GM19328 (cell line): ENCODE results near the gene TCF4.

Source experiments
- ATAC-seq: cut with Tn5 transposase; IDR thresholded peaks from one replicate; pipeline ENCODE4 v1.9.1; 2021; ENCODE audit warnings: mild to moderate bottlenecking, moderate library complexity; ENCODE audit not compliant: unreplicated experiment

The TCF4 gene

DNA sequence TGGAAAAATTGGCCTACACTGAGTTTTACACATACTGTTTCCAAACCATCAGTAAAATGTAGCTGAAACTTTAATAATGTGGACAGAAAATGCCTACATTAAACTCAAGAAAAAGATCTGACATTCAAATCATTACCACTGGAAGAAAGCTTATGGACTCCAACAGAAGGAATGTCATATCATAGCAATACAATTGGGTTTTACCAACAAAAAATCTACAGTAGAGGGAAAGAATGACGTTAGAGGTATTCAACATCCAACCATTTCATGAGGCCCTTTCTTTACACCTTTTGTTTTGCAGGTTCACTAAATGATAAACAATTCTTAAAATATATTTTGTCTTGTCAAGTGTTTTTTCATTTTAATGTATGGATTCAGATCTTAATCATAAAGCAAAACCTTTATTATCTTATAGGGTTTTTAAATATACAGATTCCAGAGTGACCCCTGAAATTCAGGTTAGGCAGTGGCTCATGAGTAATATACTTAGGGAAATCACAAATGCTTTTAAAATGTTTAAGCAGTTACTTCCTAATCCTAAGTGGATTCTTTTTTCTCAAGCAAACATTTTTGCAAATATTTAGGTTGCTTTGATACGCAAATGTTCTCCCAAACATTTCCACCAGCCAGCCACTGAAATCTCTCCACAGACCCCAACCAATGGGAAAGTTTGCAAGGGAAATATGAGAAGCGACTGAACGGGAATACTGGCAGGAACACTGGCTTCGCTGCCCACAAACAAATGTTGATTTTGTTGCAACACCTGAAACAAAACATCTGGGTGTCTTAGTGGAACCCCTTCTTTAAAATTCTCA lies 168.7 kb downstream of the TCF4 start:
- ATAC-seq = no peak

DNA sequence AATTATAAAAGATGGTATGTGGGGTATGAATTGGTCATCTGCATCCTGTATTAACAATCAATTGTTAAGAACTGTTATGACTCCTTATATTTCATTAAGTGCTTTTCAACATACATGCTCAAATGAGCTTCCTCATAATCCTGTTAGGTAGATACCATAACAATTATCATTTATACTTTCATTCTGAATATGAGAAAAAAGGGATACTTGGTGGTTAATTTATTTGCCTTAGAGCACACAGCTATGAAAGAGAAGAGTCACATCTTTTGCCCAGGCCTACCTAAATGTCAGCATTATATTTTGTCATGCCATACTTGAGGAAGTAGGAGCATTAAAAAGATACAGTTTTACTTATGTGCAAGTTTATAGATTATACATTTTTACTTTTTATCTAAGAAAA lies 169.6 kb downstream of the TCF4 start:
- no peak for ATAC-seq

DNA sequence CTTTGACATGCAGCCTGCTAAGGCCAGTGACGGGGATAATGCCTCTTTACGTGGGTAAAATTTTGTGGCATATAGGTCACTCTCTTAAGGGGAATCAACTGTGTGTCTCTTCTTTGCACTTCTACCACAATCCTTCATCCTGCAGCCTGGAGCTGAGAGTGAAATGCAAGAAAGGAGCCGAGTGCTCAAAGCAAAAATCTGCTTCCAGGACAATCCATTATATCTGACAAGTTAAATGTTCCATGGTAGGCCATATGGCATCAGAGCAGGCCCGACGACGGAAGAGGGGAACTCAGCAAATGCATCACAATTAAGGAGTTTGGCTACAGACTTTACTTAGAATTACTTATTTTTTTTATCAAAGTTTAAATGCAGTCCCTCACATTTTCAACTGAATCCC lies 171.2 kb downstream of the TCF4 start:
- no peak for ATAC-seq

DNA sequence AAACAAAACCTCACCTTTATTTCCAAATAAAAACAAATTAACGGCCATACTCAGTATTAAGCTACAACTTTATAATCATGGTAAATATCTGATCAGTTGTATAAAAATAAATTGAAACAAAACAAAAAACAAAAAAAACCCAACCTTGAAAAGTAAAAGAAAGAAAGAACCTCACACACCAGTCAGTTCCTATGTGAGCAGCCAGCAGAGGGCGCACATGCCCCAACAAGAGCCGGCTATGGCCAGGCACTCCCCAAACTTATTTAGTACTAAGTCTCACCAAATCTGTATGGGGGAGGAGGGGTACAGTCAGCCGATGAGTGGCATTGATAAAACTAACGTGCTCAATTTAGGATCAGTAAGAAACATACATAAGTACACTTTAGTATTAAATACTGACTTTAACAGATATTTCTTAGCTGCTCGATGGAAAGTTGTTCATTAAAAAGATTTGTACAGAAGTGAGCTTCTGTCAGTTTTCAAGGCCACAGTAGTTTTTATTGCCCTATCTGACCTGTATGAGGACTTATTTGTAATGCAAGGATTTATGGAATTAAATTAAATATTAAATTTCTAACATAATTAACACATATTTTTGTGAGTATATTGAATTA lies 172.6 kb downstream of the TCF4 start:
- ATAC-seq = peak; percentile 94

DNA sequence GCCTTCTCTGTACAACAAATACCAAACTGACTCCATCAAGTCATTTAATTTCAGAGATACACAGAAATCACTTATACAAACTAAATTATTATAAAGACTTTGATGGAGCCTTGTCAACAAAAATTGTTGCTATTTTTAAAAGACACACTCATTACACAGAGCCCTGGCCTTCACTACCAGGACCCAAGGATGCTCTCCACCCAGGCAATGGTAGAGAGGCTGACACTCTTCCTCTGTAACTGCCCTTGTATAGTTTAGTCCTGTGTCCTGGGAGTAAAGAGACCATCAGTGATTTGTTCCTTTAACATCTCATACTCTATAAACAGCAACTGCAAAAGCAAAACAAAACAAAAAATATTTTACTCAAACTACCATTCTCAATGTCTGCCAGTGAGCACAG lies 173.5 kb downstream of the TCF4 start:
- ATAC-seq = no peak

DNA sequence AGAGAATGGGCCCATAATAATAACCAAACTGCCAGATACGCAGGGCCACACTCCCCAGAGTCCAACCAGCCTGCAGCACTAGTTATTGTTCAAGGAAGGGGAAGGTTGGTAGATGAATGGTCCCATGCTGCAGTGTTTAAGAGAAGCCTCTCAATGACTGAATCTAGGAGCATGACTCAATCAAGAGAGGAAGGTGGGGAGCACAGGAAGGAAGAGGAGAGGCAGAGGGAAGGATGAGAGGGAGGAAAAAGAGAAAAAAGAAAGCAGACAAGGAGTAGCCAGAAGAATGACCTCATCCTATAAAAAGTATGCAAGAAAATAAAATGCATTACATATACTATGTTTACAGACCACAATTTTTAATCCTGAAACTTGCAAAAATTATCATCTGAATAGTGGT lies 174.5 kb downstream of the TCF4 start:
- ATAC-seq = no peak

DNA sequence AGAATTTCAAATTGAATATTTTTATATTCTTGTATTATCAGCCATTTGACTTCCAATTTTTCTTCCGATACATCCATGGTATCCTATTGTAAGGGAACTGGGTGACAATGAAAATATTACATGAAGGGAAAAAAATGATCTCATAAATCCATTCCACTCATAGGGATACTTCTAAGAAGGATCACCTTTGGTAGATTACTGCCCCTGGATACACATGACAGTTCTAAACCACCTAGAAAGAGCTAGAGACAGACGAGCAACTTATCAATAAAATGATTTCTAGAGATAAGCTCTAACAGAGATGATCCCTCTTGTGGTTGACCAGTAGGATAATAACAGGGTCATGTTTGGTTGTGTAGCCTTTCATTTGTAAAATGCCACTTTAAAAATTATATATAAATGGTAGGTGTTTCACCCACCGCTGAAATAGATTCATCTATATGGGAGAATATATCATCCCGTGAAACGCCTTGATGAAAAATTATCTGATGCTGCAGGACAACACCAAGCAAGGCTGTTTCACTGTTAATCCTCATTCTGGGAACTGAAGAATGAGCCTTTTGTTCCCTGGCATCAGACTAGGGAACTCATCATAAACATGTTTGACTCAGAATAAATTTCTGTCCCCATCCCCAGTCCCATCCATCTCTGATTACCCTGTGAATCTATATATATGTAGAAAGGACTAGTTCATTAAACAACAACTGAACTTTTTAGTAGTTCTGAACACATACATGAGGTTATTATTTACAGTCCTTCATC lies 180.0 kb downstream of the TCF4 start:
- ATAC-seq = no peak

DNA sequence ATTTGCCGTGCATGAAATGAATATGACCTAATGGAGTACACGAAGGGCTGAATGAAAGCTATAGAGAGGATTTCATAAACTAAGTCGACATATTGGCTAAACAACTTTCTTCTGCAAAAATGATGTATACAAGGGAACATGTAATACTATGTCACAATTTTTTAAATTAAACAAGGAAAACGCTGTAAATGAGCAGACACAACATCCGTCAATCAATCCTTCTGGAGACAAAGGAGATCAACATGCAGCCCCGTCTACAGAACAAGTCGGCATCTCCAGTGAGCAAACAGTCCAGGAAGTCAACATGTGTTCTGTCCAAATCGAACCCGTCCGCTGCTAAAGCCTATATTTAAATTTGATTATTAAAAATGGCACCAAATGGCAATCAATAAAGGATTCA lies 180.8 kb downstream of the TCF4 start:
- ATAC-seq = no peak

DNA sequence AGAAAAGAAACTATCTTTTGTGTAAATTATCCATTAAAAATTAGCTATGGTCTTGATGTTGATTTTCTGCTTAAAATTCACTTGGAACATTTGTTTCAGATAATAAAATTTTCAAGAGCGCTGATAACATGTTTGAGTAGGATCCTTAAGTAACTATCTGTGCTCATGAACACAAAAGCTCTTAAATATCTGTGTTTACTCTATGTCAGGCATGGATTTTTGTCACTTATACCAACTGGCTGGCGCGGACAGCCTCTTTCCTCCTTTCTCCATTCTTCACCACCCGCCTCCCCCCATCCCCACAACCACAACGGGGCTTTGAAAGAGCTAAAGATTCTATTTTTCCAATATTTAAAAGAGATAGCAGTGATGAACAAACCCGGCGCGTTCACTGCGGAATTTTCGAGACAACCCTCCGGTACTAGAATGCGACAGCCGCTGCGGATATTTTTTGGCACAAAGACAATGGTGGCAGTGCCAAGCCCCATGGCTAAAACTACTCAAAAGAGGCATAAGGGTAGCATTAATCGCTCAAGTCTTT lies 181.5 kb downstream of the TCF4 start:
- no peak for ATAC-seq

DNA sequence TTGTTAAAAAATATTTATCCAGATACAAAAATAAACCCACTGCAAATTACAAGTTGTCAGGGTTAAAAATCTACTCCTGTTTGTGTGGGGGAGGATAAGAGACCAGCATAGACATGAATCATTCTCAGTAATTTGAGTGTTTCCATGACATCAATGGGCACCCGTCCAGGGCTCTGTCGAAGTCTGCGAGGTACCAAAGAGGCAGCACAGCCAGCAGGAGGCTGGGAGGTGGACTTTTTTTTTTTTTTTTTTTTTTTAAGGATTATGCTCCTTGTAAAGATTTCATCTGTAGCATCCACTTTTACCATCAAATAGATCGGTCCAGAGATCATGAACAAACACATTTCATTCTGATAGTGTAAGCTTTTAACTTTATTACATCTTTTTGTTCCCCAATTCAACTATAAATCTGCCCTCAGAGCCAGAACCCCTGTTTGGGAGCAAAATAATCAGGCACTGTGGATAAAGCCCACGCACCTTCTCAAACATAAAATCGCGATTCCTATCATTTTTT lies 182.0 kb downstream of the TCF4 start:
- ATAC-seq = no peak

DNA sequence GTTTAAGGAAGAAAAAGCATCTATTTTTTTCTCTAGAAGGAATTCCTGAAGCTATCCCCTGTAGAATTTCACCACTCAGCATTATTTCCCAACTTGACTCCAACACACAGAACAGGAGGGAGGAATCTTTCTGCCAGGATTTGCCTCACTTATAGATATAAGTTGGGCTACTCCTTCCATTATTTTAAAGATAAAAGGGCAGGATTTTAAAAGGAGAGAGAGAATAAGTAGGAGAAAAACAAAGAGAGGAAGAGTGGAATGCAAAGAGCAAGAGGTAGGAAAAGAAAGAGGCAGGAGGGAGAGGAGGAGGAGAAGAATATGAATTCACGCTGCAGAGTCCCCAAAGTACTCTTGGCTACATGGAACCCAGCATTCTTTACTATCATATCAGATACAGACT lies 182.5 kb downstream of the TCF4 start:
- ATAC-seq = no peak

DNA sequence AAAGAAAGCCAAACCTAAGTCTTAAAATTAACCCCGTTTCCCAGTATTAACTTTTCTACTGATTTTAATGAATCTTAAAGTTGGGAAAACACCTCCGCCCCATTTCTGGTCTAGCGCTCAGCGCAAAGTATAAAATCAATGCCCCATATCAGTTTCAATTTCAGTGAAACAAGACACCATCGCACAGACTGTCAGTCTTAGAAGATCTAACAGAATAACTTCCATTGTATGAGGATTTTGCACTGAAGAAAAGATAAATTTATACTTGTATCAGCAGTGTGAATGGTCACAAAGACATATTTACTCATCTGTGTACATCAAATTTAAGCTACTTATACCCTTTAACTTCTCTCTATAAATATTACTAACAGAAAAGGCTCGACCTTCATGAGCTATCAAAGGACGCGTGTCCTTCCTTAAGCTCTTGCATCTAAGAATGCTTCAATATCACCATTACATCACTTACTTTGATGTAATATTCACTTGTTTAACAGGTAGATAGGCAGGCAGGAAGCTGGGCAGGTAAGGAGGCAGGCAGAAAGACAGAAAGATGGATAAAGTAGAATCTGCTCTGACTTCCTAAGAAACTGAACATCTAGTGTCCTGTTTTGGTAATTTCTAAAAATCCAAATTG lies 183.0 kb downstream of the TCF4 start:
- no peak for ATAC-seq

DNA sequence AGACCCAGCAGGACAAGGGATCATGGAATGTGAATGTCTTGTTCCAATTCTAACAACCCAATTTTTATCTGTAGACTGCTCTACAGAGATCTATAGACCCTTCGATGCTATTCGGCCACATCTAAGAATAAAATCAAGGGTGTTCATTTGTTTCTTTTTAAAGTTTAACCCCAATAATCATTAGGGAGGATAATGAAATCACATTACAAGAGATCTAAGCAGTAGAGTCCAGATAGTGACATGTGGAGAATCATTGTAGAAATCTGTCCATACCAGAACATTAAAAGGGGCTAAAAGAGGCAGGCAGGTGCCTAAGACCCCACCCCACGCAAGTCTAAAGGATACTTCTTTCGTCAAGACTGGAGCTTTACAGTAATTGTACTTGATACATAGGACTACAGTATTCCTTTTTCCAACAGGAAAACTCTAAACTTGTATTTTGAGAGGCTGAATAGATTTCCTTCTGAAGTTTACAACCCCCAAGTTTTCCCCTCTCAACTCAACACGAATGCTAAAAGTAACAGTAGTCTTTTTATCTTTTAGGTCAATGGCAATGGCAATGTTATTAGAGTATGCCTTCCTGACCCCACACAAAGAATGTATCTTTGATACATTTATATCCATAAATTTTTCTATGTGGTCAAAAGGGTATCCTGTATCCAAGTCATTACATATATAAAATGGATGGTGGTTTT lies 183.7 kb downstream of the TCF4 start:
- ATAC-seq = no peak

DNA sequence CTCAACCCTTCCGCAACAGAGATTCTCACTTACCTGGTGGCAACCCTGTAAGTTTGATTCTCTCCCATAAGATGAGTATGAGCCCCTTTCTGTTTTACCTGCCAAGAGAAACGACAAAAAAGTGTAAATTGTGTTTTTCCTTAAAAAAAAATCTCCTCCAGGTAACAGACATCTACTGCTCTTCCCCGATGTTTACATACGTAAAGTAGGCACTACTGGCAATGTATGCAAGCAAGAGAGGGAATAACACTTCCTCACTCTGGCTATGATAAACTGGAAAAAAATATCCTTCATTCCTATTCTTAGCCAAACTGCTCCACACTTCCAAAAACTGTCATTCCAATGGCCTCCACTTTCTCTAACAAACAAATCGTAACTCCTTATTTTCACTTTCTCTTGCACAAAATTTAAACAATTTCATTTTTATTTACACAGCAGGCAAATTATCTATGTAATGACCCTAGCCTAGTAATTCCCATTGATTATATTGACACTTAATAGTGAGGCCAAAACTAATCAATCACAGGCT lies 184.5 kb downstream of the TCF4 start:
- ATAC-seq = no peak

DNA sequence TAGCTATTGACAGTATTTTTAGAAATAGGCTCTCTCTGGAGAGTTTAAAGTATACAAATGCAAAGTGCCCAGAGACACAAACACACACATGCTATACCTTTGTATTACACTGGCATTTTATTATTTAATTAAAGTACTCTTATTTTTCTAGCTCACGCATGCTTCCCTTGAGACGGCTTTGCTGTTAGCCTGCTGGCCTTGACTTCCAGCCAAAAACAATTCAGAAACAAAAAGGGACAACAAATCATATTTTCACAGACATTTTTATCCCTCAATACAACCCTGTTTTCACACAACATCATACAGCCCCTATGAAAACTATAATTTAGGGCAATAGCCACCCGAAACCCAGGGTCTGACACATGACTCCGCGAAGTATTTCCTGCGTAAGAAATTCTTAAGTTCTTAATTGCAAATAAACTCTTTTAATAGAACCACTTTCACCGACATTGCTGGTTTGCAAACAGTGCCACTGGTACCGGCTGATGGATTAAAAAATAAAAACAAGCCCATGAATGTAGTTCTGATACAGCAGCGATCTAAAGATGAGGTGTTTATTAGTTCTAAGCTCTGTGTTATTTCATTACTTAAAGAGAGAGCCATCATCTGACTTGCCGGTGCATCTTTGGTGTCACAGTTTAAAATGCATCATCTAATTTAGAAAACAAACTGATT lies 185.1 kb downstream of the TCF4 start:
- ATAC-seq = no peak

DNA sequence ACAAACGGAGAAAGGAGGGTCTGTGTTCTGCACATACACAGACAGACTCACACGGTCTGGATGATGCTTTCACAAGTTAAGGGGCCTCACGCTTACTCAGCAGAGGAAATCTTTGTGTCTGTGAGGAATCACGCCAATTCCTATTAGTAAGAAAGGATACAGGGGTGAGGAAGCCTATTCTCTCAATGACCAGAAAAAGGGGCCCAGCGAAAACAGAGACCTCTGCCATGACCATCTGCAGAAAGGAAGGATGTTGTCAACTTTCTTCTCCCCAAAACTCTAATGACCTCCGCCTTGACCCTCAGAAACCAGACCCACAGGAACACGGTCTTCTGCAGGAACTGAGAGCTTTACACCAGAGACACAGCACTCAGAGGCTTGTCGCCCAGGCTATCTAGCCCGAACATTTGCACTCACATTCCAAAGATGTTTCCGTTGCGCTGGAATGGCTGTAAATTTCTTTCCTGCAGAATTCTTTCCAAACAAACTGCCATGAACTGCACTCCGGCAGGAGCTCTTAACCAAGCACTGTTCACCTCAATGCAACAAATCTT lies 186.3 kb downstream of the TCF4 start:
- ATAC-seq = no peak

DNA sequence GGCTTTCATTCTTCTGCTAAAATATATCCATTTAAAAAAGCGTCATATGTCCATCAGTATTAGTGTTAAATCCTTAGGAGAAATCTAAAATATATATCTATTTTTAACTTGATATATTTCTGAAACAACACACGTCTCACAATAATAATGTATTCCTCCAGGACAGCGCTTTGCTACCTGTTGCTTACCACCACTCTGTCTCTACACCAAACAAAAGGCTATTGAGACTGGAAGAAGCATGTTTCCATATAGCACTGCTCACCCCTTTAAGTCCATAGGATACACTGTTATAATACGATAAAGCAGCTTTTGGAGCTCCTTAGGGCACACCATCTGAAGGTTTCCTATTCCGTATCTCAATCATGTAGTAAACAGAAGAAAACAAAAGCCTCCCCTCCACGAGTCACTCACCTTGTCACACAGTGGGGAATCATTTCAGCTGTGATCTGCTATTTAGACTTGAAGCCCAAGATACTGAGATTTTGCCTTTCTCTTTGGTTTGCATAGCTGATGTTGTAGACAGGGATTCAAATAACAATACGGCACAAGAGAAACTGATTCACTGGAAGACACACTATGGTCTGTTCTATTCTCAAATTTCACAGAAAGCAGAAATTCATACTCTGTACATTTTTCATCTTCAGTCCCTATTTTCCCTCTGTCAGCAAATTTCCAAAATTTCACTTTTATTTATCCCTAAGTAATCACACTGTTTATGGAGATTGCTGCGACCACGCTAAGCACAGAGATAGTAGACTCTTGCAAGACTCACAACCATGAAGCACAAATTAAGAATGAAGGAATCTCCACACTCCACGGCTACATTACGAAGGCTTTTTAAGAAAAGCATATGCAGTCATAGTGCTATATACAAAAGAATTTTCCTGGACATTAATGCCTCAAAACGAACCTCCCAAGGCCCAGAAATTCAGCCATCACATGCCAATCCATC lies 187.1 kb downstream of the TCF4 start:
- ATAC-seq = no peak

DNA sequence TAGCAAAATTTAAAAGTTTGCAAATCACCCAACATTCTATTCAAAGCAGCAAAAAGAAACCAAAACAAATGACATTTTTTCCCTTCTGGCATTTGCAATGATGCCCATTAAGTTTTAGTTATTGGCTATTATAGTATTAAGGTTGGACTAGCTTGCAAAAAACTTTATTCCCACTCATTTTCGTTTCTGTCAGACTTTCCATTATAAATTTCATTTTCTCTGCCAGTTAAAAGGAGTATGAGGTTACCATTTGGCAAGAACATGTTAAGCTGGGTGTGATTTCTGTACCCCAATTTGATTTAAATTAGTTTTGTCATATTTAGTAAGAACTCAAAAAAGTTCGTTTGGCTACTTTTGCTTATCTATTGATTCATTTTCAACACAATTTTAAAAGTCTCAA lies 187.9 kb downstream of the TCF4 start:
- ATAC-seq = no peak
